ENCODE measurements around the gene RGL4. TPM values are rescaled to one million over a fixed set of nuclear protein-coding genes. Genes with fewer than 3 reads are reported as not detected.
A peak's percentile ranks its signal among the peaks of the same experiment; 100 is the strongest.

Gene RGL4
- total RNA-seq, 5 donors from 2014 or later (not counting 1 experiment from before 2014, with no cell fraction given): 10.6 to 28.9 (median 13.8) TPM

DNA sequence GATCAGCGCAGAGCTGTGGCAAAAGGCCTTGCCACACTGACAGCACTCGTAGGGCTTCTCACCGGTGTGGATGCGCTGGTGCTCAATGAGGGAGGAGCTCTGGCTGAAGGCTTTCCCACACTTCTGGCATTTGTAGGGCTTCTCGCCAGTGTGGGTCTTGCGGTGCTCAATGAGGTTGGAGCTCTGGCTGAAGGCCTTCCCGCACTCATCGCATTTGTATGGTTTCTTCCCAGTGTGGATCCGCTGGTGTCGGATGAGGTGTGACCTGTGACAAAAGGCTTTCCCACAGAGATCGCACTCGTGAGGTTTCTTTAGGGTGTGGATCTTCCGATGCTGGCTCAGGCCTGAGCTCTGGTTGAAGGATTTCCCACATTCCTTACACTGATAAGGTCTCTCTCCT is 53.2 kb downstream of the RGL4 start:
- no peak for DNase-seq
- Mint-ChIP-seq H3K27me3 (no peaks in the 10 kb centered on the region), H3K27ac (no peak overlapping the region), H3K4me3 (no peak overlapping the region), H3K9me3 (peaks cover 0 to 11% (median 6%) of the 10 kb centered on the region in 3 donors), H3K36me3 (peaks cover 22% of the 10 kb centered on the region), H3K4me1 (no peaks in the 10 kb centered on the region)
- no peak for ATAC-seq (replicated peaks in 1 of 4)
- Histone ChIP-seq H3K27me3 (replicated peaks in 1 of 2; ENCODE audit: control insufficient read depth in 2 of 2, extremely low read depth in 1 of 2, insufficient read depth in 2 of 2, low read length in 1 of 2) (no peaks in the 10 kb centered on the region), H3K9me3 (no peaks in the 10 kb centered on the region), H3K36me3 (ENCODE audit: control insufficient read depth in 2 of 2, extremely low read depth in 1 of 2, insufficient read depth in 1 of 2, low read length in 1 of 2) (peaks cover 4 to 17% of the 10 kb centered on the region in 2 donors), H3K4me3 (ENCODE audit: control insufficient read depth in 1 of 2, extremely low read depth in 1 of 2, low read length in 1 of 2) (no peak overlapping the region), H3K4me1 (ENCODE audit: control insufficient read depth in 1 of 2, extremely low read depth in 1 of 2, insufficient read depth in 2 of 2, low read length in 2 of 2) (no peaks in the 10 kb centered on the region), H3K27ac (ENCODE audit: low read length) (no peak overlapping the region)
- CTCF ChIA-PET: no interaction called here
- POLR2A ChIA-PET: no interaction called here
- WGBS (ENCODE audit: insufficient coverage): over 99% methylated on average over 10 of the region's 13 CpGs

DNA sequence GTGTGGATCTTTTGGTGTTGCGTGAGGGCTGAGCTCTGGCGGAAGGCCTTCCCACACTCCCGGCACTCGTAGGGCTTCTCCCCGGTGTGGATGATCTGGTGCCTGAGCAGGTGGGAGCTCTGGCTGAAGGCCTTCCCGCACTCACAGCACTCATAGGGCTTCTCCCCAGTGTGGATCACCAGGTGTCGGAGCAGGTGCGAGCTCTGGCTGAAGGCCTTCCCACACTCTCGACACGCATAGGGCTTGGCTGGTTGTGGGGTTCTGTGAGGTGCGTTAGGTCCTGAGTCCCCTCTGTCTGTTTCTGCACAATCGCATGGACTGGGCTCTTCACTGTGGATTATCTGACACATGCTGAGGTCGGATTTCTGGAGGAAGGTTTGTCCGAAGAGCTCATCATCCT is 53.7 kb downstream of the RGL4 start:
- no peak overlapping the region for H3K4me3 Mint-ChIP-seq
- no peaks in the 10 kb centered on the region for H3K9me3 ChIP-seq
- H3K9me3 Mint-ChIP-seq: peaks cover 0 to 11% (median 6%) of the 10 kb centered on the region in 3 donors
- no peak overlapping the region for H3K27ac ChIP-seq (ENCODE audit: low read length)
- ATAC-seq (replicated peaks in 1 of 4) (no peak), DNase-seq (no peak)
- H3K36me3 Mint-ChIP-seq: peaks cover 22% of the 10 kb centered on the region
- H3K4me3 ChIP-seq (ENCODE audit: control insufficient read depth in 1 of 2, extremely low read depth in 1 of 2, low read length in 1 of 2): no peak overlapping the region
- CTCF ChIA-PET: no interaction called here
- H3K27me3 ChIP-seq (replicated peaks in 1 of 2; ENCODE audit: control insufficient read depth in 2 of 2, extremely low read depth in 1 of 2, insufficient read depth in 2 of 2, low read length in 1 of 2): no peaks in the 10 kb centered on the region
- H3K27ac Mint-ChIP-seq: no peak overlapping the region
- peaks cover 4 to 17% of the 10 kb centered on the region in 2 donors for H3K36me3 ChIP-seq (ENCODE audit: control insufficient read depth in 2 of 2, extremely low read depth in 1 of 2, insufficient read depth in 1 of 2, low read length in 1 of 2)
- peaks cover 0 to under 1% (median 0%) of the 10 kb centered on the region in 3 donors for H3K4me1 Mint-ChIP-seq
- H3K4me1 ChIP-seq (ENCODE audit: control insufficient read depth in 1 of 2, extremely low read depth in 1 of 2, insufficient read depth in 2 of 2, low read length in 2 of 2): no peaks in the 10 kb centered on the region
- POLR2A ChIA-PET: no interaction called here
- 96% methylated on average over 11 of the region's 14 CpGs for WGBS (ENCODE audit: insufficient coverage)
- no peaks in the 10 kb centered on the region for H3K27me3 Mint-ChIP-seq

DNA sequence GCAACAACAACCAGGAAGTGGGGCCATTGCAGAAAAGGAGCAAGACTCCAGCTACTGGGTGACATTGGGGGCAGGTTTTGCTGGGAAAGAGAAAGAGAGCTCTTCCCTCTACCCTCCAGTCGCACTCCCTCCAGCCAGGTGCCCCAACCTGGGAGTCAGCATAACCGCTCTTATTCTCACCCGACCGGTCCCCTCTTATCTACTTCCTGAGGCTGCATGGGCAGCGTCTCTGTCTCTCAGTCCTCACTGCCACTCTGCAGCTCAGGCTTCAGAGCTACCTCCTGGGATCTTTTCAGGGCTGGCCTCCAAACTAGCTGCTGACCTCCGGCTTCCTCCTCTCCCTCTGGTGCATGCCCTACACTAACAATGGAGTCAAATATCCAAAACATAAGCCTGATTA is 55.0 kb downstream of the RGL4 start:
- H3K9me3 ChIP-seq: no peaks in the 10 kb centered on the region
- H3K4me3 ChIP-seq (ENCODE audit: control insufficient read depth in 1 of 2, extremely low read depth in 1 of 2, low read length in 1 of 2): no peak overlapping the region
- no peaks in the 10 kb centered on the region for H3K27me3 ChIP-seq (replicated peaks in 1 of 2; ENCODE audit: control insufficient read depth in 2 of 2, extremely low read depth in 1 of 2, insufficient read depth in 2 of 2, low read length in 1 of 2)
- Mint-ChIP-seq H3K27me3 (no peaks in the 10 kb centered on the region), H3K4me3 (no peak overlapping the region), H3K36me3 (peaks cover 22% of the 10 kb centered on the region), H3K4me1 (peaks cover 9 to 13% (median 12%) of the 10 kb centered on the region in 3 donors), H3K9me3 (peaks cover 0 to 11% (median 6%) of the 10 kb centered on the region in 3 donors), H3K27ac (peak overlapping the region in 1 of 2 donors; percentile 28)
- peaks cover 4 to 17% of the 10 kb centered on the region in 2 donors for H3K36me3 ChIP-seq (ENCODE audit: control insufficient read depth in 2 of 2, extremely low read depth in 1 of 2, insufficient read depth in 1 of 2, low read length in 1 of 2)
- no peak overlapping the region for H3K27ac ChIP-seq (ENCODE audit: low read length)
- POLR2A ChIA-PET: no interaction called here
- 92% methylated on average over 5 of the region's 6 CpGs for WGBS (ENCODE audit: insufficient coverage)
- DNase-seq (no peak), ATAC-seq (replicated peaks in 1 of 4) (no peak)
- CTCF ChIA-PET: interaction anchor here in 1 of 2 donors (0.6 kb wide), 1 partner anchor 52 kb away, joined by 3 read pairs; no protein-coding TSS in a partner anchor
- peaks cover 2 to 11% of the 10 kb centered on the region in 2 experiments for H3K4me1 ChIP-seq (ENCODE audit: control insufficient read depth in 1 of 2, extremely low read depth in 1 of 2, insufficient read depth in 2 of 2, low read length in 2 of 2)

Other genes starting within 250 kb of the RGL4 start
- gene IGLL1, start 110.7 kb upstream of the RGL4 start, total RNA-seq: under 1 TPM in 2 of 5 donors, not detected in 3; 0.30 to 0.64 TPM
- 1 to 10 TPM in 3 of 5 donors, under 1 TPM in 2; 0.26 to 2.7 (median 1.2) TPM for gene DRICH1, start 58.7 kb upstream of the RGL4 start, total RNA-seq
- 1 to 10 TPM; 3.2 to 6.4 (median 5.8) TPM for gene ZNF70, start 60.1 kb downstream of the RGL4 start, total RNA-seq
- 1 to 10 TPM in 4 of 5 donors, not detected in 1; 1.5 to 2.6 (median 1.7) TPM for gene VPREB3, start 63.4 kb downstream of the RGL4 start, total RNA-seq
- 1 to 10 TPM in 4 of 5 donors, under 1 TPM in 1; 0.58 to 2.2 (median 1.9) TPM for gene C22orf15, start 72.0 kb downstream of the RGL4 start, total RNA-seq
- gene CHCHD10, start 77.0 kb downstream of the RGL4 start, total RNA-seq: 10 to 100 TPM; 26.1 to 66.3 (median 63.2) TPM
- 1 to 10 TPM; 1.6 to 5.3 (median 2.5) TPM for gene MMP11, start 81.8 kb downstream of the RGL4 start, total RNA-seq
- gene SMARCB1, start 96.0 kb downstream of the RGL4 start, total RNA-seq: 10 to 100 TPM; 50.2 to 57.7 (median 54.3) TPM
- gene DERL3, start 148.0 kb downstream of the RGL4 start, total RNA-seq: 1 to 10 TPM; 1.2 to 3.9 (median 2.8) TPM
- gene SLC2A11, start 166.9 kb downstream of the RGL4 start, total RNA-seq: 10 to 100 TPM; 16.2 to 24.2 (median 18.6) TPM
- 100 to 1,000 TPM; 182 to 334 (median 289) TPM for gene MIF, start 203.4 kb downstream of the RGL4 start, total RNA-seq

Data from T-cell (primary cell).